CD4-positive, alpha-beta T cell (primary cell): ENCODE results near the gene IL37. TPM values are rescaled to one million over a fixed set of nuclear protein-coding genes. Genes with fewer than 3 reads are reported as not detected.

Source experiments
- ATAC-seq: fragments of 200-7000 bp; cut with Tn5 transposase; one replicate; pipeline ENCODE4 v1.10.0; 2022; ENCODE audit warnings: mild to moderate bottlenecking; ENCODE audit not compliant: poor library complexity
- CTCF ChIA-PET: fragments of 350-600 bp; sonication (Branson Sonifier 250); formaldehyde crosslinking; loops from one replicate; lab custom pipeline; 2021; ENCODE audit warnings: antibody characterized with exemption, inconsistent platforms; lab: Charles Lee
- POLR2A ChIA-PET: fragments of 350-600 bp; sonication (Branson Sonifier 250); formaldehyde crosslinking; loops from one replicate; lab custom pipeline; 2021; ENCODE audit warnings: antibody characterized with exemption, inconsistent platforms; lab: Charles Lee
- DNase-seq, 14 experiments: peaks; one replicate each; pipeline ENCODE4 v3.0.0-alpha.2; 2013 to 2020; ENCODE audit warnings: mixed read lengths in 2 of 14
- H3K27ac ChIP-seq, 2 donors: one replicate each; pipeline versions ENCODE4 v1.5.1 to v1.7.0; 2013; ENCODE audit warnings: low read length in 2 of 2, low read depth in 1 of 2, mild to moderate bottlenecking in 1 of 2
- H3K27me3 ChIP-seq, 2 experiments: 1 replicate in 1 of 2; 2 replicates in 1 of 2; pipeline versions ENCODE4 v1.6.1 to v1.7.0; 2013; ENCODE audit warnings: low read length in 2 of 2, control low read depth in 1 of 2, mild to moderate bottlenecking in 1 of 2, moderate library complexity in 1 of 2; ENCODE audit not compliant: insufficient read depth in 2 of 2, control insufficient read depth in 1 of 2
- H3K36me3 ChIP-seq: one replicate; pipeline ENCODE4 v1.6.1; 2013; ENCODE audit warnings: low read length, control low read depth; ENCODE audit not compliant: insufficient read depth
- H3K4me1 ChIP-seq: one replicate; pipeline ENCODE4 v1.6.1; 2013; ENCODE audit warnings: low read length, control low read depth; ENCODE audit not compliant: insufficient read depth
- H3K4me3 ChIP-seq: one replicate; pipeline ENCODE4 v1.5.1; 2013; ENCODE audit warnings: mild to moderate bottlenecking, low read length, moderate library complexity
- H3K9me3 ChIP-seq, 2 experiments: 1 replicate in 1 of 2; 2 replicates in 1 of 2; pipeline versions ENCODE4 v1.6.1 to v1.7.0; 2013; ENCODE audit warnings: low read length in 2 of 2, mild to moderate bottlenecking in 2 of 2, control low read depth in 1 of 2, moderate library complexity in 1 of 2; ENCODE audit not compliant: control insufficient read depth in 1 of 2, insufficient read depth in 1 of 2
- H3K27ac Mint-ChIP-seq: one replicate; pipeline ENCODE4 v1.8.0; 2020; ENCODE audit warnings: mixed read lengths
- H3K27me3 Mint-ChIP-seq: one replicate; pipeline ENCODE4 v1.8.0; 2021; ENCODE audit warnings: mixed read lengths
- H3K36me3 Mint-ChIP-seq: one replicate; pipeline ENCODE4 v1.8.0; 2021; ENCODE audit warnings: low read depth, mixed read lengths
- H3K4me1 Mint-ChIP-seq: one replicate; pipeline ENCODE4 v1.8.0; 2021; ENCODE audit warnings: low read depth, mixed read lengths
- H3K4me3 Mint-ChIP-seq: one replicate; pipeline ENCODE4 v1.8.0; 2020; ENCODE audit warnings: mild to moderate bottlenecking, mixed read lengths
- H3K9me3 Mint-ChIP-seq: one replicate; pipeline ENCODE4 v1.8.0; 2020; ENCODE audit warnings: mixed read lengths
- intact Hi-C, 2 experiments: fragments of 100-400 bp; cut with DNase I in 1 of 2; cut with micrococcal nuclease in 1 of 2; formaldehyde crosslinking; loops; one replicate each; pipeline versions ENCODE4 v1.15.1 to v1.9.0; 2023 to 2025; cut with DNase I, micrococcal nuclease
- total RNA-seq, 174 experiments: library from RNA in 2 of 174; stranded (reverse) in 2 of 174; gene quantifications; one replicate each; pipeline ENCODE4 v1.2.3 and lab custom pipeline; 2021 to 2026
- TF ChIP-seq, protein P1 (sequence below): fragments of 200-600 bp; IDR thresholded peaks from one replicate; pipeline ENCODE4 v1.8.0; 2022; ENCODE audit warnings: antibody characterized with exemption, mild to moderate bottlenecking

The IL37 gene
- total RNA-seq, 2 experiments from 2014 or later = not detected

DNA sequence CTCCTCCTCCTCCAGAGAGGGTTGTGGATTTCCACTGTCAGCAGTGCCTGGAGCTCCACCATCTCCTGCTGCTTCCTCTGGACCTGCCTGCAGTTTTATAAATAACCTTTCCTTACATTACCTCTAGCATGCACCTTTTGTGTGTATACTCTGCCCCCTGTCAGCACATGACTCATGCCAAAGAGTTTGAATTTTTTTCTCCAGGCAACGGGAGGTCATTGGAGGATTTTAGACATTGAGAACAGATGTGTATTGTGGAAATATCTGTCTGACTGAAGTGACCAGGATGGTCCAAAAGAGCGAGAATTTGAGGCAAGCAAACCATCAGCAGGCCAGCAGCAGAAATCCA lies 31.7 kb downstream of the IL37 start:
- CTCF ChIA-PET = interaction anchor here (1.2 kb wide), 1 partner anchor 16 kb away, joined by 3 read pairs; no protein-coding TSS in a partner anchor

DNA sequence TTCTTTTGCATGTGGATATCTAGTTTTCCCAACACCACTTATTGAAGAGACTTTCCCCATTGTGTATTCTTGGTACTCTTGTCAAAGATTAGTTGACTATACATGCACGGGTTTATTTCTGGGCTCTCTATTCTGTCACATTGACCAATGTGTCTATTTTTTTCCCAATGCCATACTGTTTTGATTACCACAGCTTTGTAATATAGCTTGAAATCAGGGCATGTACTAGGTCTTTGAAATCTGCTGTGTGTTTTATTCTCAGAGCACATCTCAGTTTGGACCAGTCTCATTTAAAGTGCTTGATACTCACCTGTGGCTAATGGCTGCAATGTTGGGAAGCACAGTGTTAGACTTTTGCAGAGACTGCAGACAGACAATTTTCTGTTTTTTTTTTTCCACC lies 34.0 kb downstream of the IL37 start:
- ChIA-PET POLR2A (no interaction called here), CTCF (no interaction called here)
- DNase-seq = no peak
- H3K4me3 ChIP-seq = no peak overlapping the region
- H3K36me3 ChIP-seq = no peaks in the 10 kb centered on the region
- peaks cover 3 to 5% of the 10 kb centered on the region in 2 experiments for H3K9me3 ChIP-seq
- Mint-ChIP-seq H3K27me3 (peaks cover 7% of the 10 kb centered on the region), H3K9me3 (no peaks in the 10 kb centered on the region), H3K4me3 (no peak overlapping the region), H3K4me1 (no peaks in the 10 kb centered on the region), H3K27ac (no peak overlapping the region), H3K36me3 (no peaks in the 10 kb centered on the region)
- TF ChIP-seq, protein P1, sequence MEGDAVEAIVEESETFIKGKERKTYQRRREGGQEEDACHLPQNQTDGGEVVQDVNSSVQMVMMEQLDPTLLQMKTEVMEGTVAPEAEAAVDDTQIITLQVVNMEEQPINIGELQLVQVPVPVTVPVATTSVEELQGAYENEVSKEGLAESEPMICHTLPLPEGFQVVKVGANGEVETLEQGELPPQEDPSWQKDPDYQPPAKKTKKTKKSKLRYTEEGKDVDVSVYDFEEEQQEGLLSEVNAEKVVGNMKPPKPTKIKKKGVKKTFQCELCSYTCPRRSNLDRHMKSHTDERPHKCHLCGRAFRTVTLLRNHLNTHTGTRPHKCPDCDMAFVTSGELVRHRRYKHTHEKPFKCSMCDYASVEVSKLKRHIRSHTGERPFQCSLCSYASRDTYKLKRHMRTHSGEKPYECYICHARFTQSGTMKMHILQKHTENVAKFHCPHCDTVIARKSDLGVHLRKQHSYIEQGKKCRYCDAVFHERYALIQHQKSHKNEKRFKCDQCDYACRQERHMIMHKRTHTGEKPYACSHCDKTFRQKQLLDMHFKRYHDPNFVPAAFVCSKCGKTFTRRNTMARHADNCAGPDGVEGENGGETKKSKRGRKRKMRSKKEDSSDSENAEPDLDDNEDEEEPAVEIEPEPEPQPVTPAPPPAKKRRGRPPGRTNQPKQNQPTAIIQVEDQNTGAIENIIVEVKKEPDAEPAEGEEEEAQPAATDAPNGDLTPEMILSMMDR = no peak
- H3K27ac ChIP-seq = no peak overlapping the region
- intact Hi-C loops = no loop called here
- no peak for ATAC-seq
- H3K27me3 ChIP-seq = peaks cover 0 to 6% of the 10 kb centered on the region in 2 experiments
- H3K4me1 ChIP-seq = peaks cover 3% of the 10 kb centered on the region

More for the DNA sequence above, 31.7 kb downstream of the IL37 start:
- no peak for DNase-seq
- Mint-ChIP-seq H3K27ac (no peak overlapping the region), H3K27me3 (no peaks in the 10 kb centered on the region), H3K36me3 (no peaks in the 10 kb centered on the region), H3K4me3 (no peak overlapping the region), H3K9me3 (no peaks in the 10 kb centered on the region), H3K4me1 (no peaks in the 10 kb centered on the region)
- POLR2A ChIA-PET = no interaction called here
- Histone ChIP-seq H3K36me3 (no peaks in the 10 kb centered on the region), H3K27ac (no peak overlapping the region), H3K4me1 (peaks cover 3% of the 10 kb centered on the region), H3K4me3 (no peak overlapping the region), H3K27me3 (peaks cover 0 to 1% of the 10 kb centered on the region in 2 experiments), H3K9me3 (peaks cover 0 to 5% of the 10 kb centered on the region in 2 experiments)
- intact Hi-C loops = no loop called here
- TF ChIP-seq, protein P1 = no peak
- ATAC-seq = no peak

DNA sequence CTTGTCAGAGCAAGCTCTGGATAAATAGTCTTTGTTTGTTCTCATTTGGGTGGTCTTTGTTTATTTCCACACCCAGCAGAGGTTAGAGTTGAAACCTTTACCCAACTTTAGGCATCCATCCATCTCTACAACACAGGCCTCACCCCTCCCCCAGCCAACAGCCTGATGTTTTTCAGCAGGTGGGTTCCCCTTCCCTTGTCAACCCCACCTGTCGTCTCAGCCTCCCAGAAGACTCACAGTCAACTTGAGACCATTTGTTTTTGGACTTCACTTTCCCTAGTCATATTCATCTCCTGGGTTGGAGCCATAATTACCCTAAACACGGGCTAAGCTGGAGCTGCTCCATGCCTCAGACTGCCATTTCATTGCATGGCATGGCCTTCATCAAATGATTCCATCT lies 35.1 kb downstream of the IL37 start:
- Histone ChIP-seq H3K36me3 (no peaks in the 10 kb centered on the region), H3K27ac (no peak overlapping the region), H3K4me1 (peaks cover 3% of the 10 kb centered on the region), H3K27me3 (peaks cover 0 to 6% of the 10 kb centered on the region in 2 experiments), H3K4me3 (no peak overlapping the region), H3K9me3 (peaks cover 3 to 5% of the 10 kb centered on the region in 2 experiments)
- Mint-ChIP-seq H3K9me3 (no peaks in the 10 kb centered on the region), H3K36me3 (no peaks in the 10 kb centered on the region), H3K27ac (no peak overlapping the region), H3K4me3 (no peak overlapping the region), H3K4me1 (no peaks in the 10 kb centered on the region), H3K27me3 (peaks cover 7% of the 10 kb centered on the region)
- ChIA-PET CTCF (no interaction called here), POLR2A (no interaction called here)
- TF ChIP-seq, protein P1 = no peak
- DNase-seq = no peak
- no peak for ATAC-seq
- intact Hi-C loops = no loop called here
